Endothelial cell of umbilical vein (primary cell): ENCODE results near the gene MCRIP2. TPM values are rescaled to one million over a fixed set of nuclear protein-coding genes. Genes with fewer than 3 reads are reported as not detected.
A peak's percentile ranks its signal among the peaks of the same experiment; 100 is the strongest.

Source experiments
- BruUV-seq: library from RNA; stranded (reverse); fragments of 400-500 nt; replicated peaks from 2 replicates; lab custom pipeline; 2021; lab: Mats Ljungman, UMichigan
- CTCF ChIA-PET: fragments of 300-600, 350-600 bp; sonication (Branson Sonifier 250); formaldehyde crosslinking; loops from one replicate; lab custom pipeline; 2021; ENCODE audit warnings: antibody characterized with exemption, inconsistent platforms; lab: Charles Lee
- POLR2A ChIA-PET: fragments of 300-600, 350-600 bp; sonication (Branson Sonifier 250); formaldehyde crosslinking; loops from one replicate; lab custom pipeline; 2021; ENCODE audit warnings: antibody characterized with exemption, inconsistent platforms; lab: Charles Lee
- DNase-seq: peaks from one replicate; pipeline ENCODE4 v3.0.0-alpha.2; 2011; ENCODE audit warnings: low read depth, low spot score
- FAIRE-seq: peaks from 2 replicates; lab custom pipeline; 2011; peaks lifted over from hg19 to GRCh38; lab: Jason Lieb, UNC
- H2AFZ ChIP-seq: 2 replicates; pipeline ENCODE4 v1.6.0; 2012; ENCODE audit warnings: low read depth, low read length, control low read depth, inconsistent platforms
- H3K27ac ChIP-seq: 2 replicates; pipeline ENCODE4 v1.5.1; 2011; ENCODE audit warnings: low read depth, mild to moderate bottlenecking, control low read depth, low read length, moderate library complexity; ENCODE audit not compliant: insufficient read depth
- H3K27me3 ChIP-seq, 2 experiments: 2 replicates each; pipeline versions ENCODE4 v1.6.0 to v1.6.1; 2011; ENCODE audit warnings: low read length in 2 of 2, mixed read lengths in 1 of 2; ENCODE audit not compliant: control insufficient read depth in 2 of 2, insufficient read depth in 2 of 2
- H3K36me3 ChIP-seq, 2 experiments: 2 replicates in 1 of 2; 3 replicates in 1 of 2; pipeline ENCODE4 v1.5.1; 2011; ENCODE audit warnings: low read length in 2 of 2, mild to moderate bottlenecking in 1 of 2, moderate library complexity in 1 of 2; ENCODE audit not compliant: control insufficient read depth in 2 of 2, insufficient read depth in 2 of 2; ENCODE audit errors: extremely low read depth in 1 of 2
- H3K4me1 ChIP-seq: 3 replicates; pipeline ENCODE4 v1.5.1; 2011; ENCODE audit warnings: mild to moderate bottlenecking, low read length; ENCODE audit not compliant: control insufficient read depth, insufficient read depth; ENCODE audit errors: extremely low read depth
- H3K4me2 ChIP-seq: 2 replicates; pipeline ENCODE4 v1.6.1; 2011; ENCODE audit warnings: low read length, control low read depth, mixed read lengths; ENCODE audit not compliant: insufficient read depth
- H3K4me3 ChIP-seq, 3 experiments: fragments of 200-600 bp in 1 of 3; sonication (generic), shearing (Covaris generic) in 1 of 3; replicated peaks in 1 of 3; 2 replicates each; pipeline ENCODE4 v1.5.1; 2011 to 2016; ENCODE audit warnings: control low read depth in 3 of 3, low read length in 3 of 3, mild to moderate bottlenecking in 2 of 3, inconsistent platforms in 1 of 3, low read depth in 1 of 3, moderate library complexity in 1 of 3; ENCODE audit not compliant: insufficient read depth in 1 of 3
- H3K79me2 ChIP-seq: 2 replicates; pipeline ENCODE4 v1.6.0; 2012; ENCODE audit warnings: low read length, inconsistent platforms; ENCODE audit not compliant: control insufficient read depth, insufficient read depth
- H3K9ac ChIP-seq: replicated peaks from 2 replicates; pipeline ENCODE3; 2011; ENCODE audit warnings: low read length, control low read depth; ENCODE audit not compliant: insufficient read depth; ENCODE audit errors: extremely low read depth
- H3K9me1 ChIP-seq: replicated peaks from 3 replicates; pipeline ENCODE4 v1.6.0; 2011; ENCODE audit warnings: mild to moderate bottlenecking, low read length; ENCODE audit not compliant: control insufficient read depth, insufficient read depth; ENCODE audit errors: extremely low read depth
- H3K9me3 ChIP-seq: replicated peaks from 2 replicates; pipeline ENCODE4 v1.5.1; 2012; ENCODE audit warnings: low read length, inconsistent platforms; ENCODE audit not compliant: control insufficient read depth, insufficient read depth
- H4K20me1 ChIP-seq: replicated peaks from 2 replicates; pipeline ENCODE3; 2011; ENCODE audit warnings: mild to moderate bottlenecking, low read length; ENCODE audit not compliant: control insufficient read depth, insufficient read depth; ENCODE audit errors: extremely low read depth
- CTCF ChIP-seq, 2 donors: IDR thresholded peaks; 1 replicate in 1 of 2; 2 replicates in 1 of 2; pipeline ENCODE4 v1.5.1; 2011; ENCODE audit warnings: low read length in 2 of 2, mild to moderate bottlenecking in 2 of 2, moderate library complexity in 2 of 2, control low read depth in 1 of 2, inconsistent platforms in 1 of 2, low read depth in 1 of 2; ENCODE audit not compliant: insufficient read depth in 1 of 2; ENCODE audit errors: extremely low read depth in 1 of 2
- EZH2 ChIP-seq: IDR thresholded peaks from 2 replicates; pipeline ENCODE4 v1.6.1; 2012; ENCODE audit warnings: borderline replicate concordance, low read depth, mild to moderate bottlenecking, moderate library complexity, low read length, inconsistent platforms; ENCODE audit not compliant: severe bottlenecking
- FOS ChIP-seq: IDR thresholded peaks from 2 replicates; pipeline ENCODE4 v1.6.1; 2011; ENCODE audit warnings: mild to moderate bottlenecking, low read length, moderate library complexity, borderline replicate concordance; ENCODE audit not compliant: insufficient read depth
- GATA2 ChIP-seq: IDR thresholded peaks from 2 replicates; pipeline ENCODE4 v1.7.0; 2011; ENCODE audit warnings: low read depth, mild to moderate bottlenecking, moderate library complexity, mixed read lengths, low read length; ENCODE audit not compliant: insufficient read length, insufficient read depth
- JUN ChIP-seq: IDR thresholded peaks from 2 replicates; pipeline ENCODE4 v1.6.1; 2011; ENCODE audit warnings: borderline replicate concordance, low read depth; ENCODE audit not compliant: insufficient read length, insufficient read depth
- MAX ChIP-seq: IDR thresholded peaks from 2 replicates; pipeline ENCODE4 v1.6.1; 2011; ENCODE audit not compliant: insufficient read depth, insufficient read length
- MYC ChIP-seq: IDR thresholded peaks from one replicate; pipeline ENCODE4 v1.6.1; 2011; ENCODE audit warnings: mild to moderate bottlenecking, low read depth, low read length
- POLR2A ChIP-seq: IDR thresholded peaks from 2 replicates; pipeline ENCODE4 v1.6.1; 2012; ENCODE audit warnings: low read depth, mild to moderate bottlenecking, control low read depth, low read length
- POLR2AphosphoS5 ChIP-seq: IDR thresholded peaks from 2 replicates; pipeline ENCODE4 v1.6.1; 2012; ENCODE audit warnings: low read depth, mild to moderate bottlenecking, control low read depth, low read length, moderate library complexity; ENCODE audit not compliant: insufficient read depth
- dilution Hi-C: fragments of 300-500 bp; cut with MboI; formaldehyde crosslinking; loops from one replicate; pipeline ENCODE4 v1.15.0; 2019; ENCODE audit warnings: low sequenced_read_pairs; ENCODE audit not compliant: extremely low pct_ligation_motif_present
- intact Hi-C: fragments of 100-400 bp; cut with micrococcal nuclease; formaldehyde crosslinking; loops from one replicate; pipeline ENCODE4 v1.10.0; 2022
- polyA plus RNA-seq, 4 experiments: library from polyadenylated mRNA; depleted of rRNA in 3 of 4; stranded (reverse) in 3 of 4; unstranded in 1 of 4; fragments of >200 nt; gene quantifications; 2 replicates each; pipeline versions ENCODE4 v1.2.1 to v1.2.3, GENCODE V29; 2011 to 2012; ENCODE audit warnings: missing spikeins in 1 of 4
- total RNA-seq: library from RNA; stranded (reverse); gene quantifications from 2 replicates; pipeline ENCODE4 v1.2.3, GENCODE V29; 2021

Gene MCRIP2
- total and polyA plus RNA-seq, 2 donors (not counting 3 experiments of a cell fraction or from before 2014, with no cell fraction given), result 17.1 to 18.9 TPM

- TF ChIP-seq CTCF (IDR thresholded peaks at IDR 0.05; ENCODE audit: extremely low read depth in 1 of 2, insufficient read depth in 1 of 2, low read depth in 1 of 2, low read length in 2 of 2) (no peak), JUN (no peak), MYC (no peak), POLR2A (no peak)
- intact Hi-C loops, result no loop called here
- no TSS peak for BruUV-seq
- DNase-seq, result no peak
- Histone ChIP-seq H3K4me1 (peaks cover 3% of the 10 kb centered on the region), H4K20me1 (no peaks in the 10 kb centered on the region), H3K79me2 (peaks cover 6% of the 10 kb centered on the region), H3K27me3 (no peaks in the 10 kb centered on the region), H3K9me3 (no peaks in the 10 kb centered on the region), H2AFZ (peak overlapping the region; percentile 30), H3K36me3 (peaks cover 4 to 23% of the 10 kb centered on the region in 2 experiments), H3K9me1 (no peaks in the 10 kb centered on the region), H3K4me2 (peak overlapping the region; percentile 43), H3K4me3 (peak overlapping the region in 1 of 3 experiments; percentile 28), H3K9ac (no peak overlapping the region), H3K27ac (no peak overlapping the region)
- POLR2A ChIA-PET, result no interaction called here
- CTCF ChIA-PET, result interaction anchor here (0.9 to 1.5 kb wide), 5 partner anchors 8 to 97 kb away, joined by 3 to 6 read pairs (median 3); partner anchors contain the start of genes METTL26 and RHOT2
- dilution Hi-C loops, result no loop called here
- no peak for FAIRE-seq
Measured at GRCh38 chr16:675884-676564, 34.4 kb downstream of the MCRIP2 start.

DNA sequence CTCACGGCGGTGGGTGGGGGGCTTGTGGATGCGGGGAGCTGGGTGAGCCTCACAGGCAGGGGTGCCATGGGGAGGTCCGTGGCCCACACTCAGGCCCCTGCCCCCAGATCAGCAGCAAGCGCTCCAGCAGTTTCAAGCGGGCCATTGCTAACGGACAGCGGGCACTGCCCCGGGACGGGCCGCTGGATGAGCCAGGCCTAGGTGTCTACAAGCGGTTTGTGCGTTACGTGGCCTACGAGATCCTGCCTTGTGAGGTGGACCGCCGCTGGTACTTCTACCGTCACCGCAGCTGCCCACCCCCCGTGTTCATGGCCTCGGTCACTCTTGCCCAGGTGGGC lies 34.9 kb downstream of the MCRIP2 start:
- BruUV-seq, result no TSS peak
- H3K79me2 ChIP-seq, result peaks cover 10% of the 10 kb centered on the region

More for the DNA sequence above, 34.9 kb downstream of the MCRIP2 start:
- TF ChIP-seq CTCF (IDR thresholded peaks at IDR 0.05; ENCODE audit: extremely low read depth in 1 of 2, insufficient read depth in 1 of 2, low read depth in 1 of 2, low read length in 2 of 2) (no peak), GATA2 (no peak), EZH2 (no peak), POLR2AphosphoS5 (no peak), FOS (no peak), POLR2A (no peak), MYC (no peak), JUN (no peak), MAX (no peak)
- H4K20me1 ChIP-seq, result no peaks in the 10 kb centered on the region
- H3K9ac ChIP-seq, result no peak overlapping the region
- H3K4me2 ChIP-seq, result no peak overlapping the region
- H2AFZ ChIP-seq, result no peak overlapping the region
- intact Hi-C loops, result no loop called here
- no peaks in the 10 kb centered on the region for H3K27me3 ChIP-seq
- H3K9me3 ChIP-seq, result no peaks in the 10 kb centered on the region
- peaks cover 8% of the 10 kb centered on the region for H3K4me1 ChIP-seq
- no peak overlapping the region for H3K27ac ChIP-seq
- no peak overlapping the region for H3K4me3 ChIP-seq
- FAIRE-seq (no peak), DNase-seq (no peak)
- peaks cover 3 to 17% of the 10 kb centered on the region in 2 experiments for H3K36me3 ChIP-seq
- H3K9me1 ChIP-seq, result no peaks in the 10 kb centered on the region
- ChIA-PET CTCF (interaction anchor here (0.9 to 1.5 kb wide), 4 partner anchors 9 to 97 kb away, joined by 3 to 6 read pairs (median 3); partner anchors contain the start of genes METTL26 and RHOT2), POLR2A (no interaction called here)
- dilution Hi-C loops, result no loop called here
